Hepatocyte (in vitro differentiated cells): ENCODE data around the gene FMOD. TPM values are rescaled to one million over a fixed set of nuclear protein-coding genes. Genes with fewer than 3 reads are reported as not detected.
"Not testable (repeated sequence)": the region's sequence is repeated elsewhere in the genome, so short reads cannot be mapped to it uniquely, and the experiment has no call there.

ENCODE experiments used
- DNase-seq: peaks from one replicate; pipeline ENCODE4 v3.0.0-alpha.2; 2016; ENCODE audit warnings: low spot score
- H2AFZ ChIP-seq: fragments of 200-600 bp; sonication (generic); 2 replicates; pipeline ENCODE4 v1.6.0; 2016; ENCODE audit warnings: antibody characterized with exemption, mild to moderate bottlenecking
- H3K27ac ChIP-seq: fragments of 200-600 bp; sonication (generic); 2 replicates; pipeline ENCODE4 v1.5.1; 2016; ENCODE audit warnings: mild to moderate bottlenecking
- H3K27me3 ChIP-seq: fragments of 200-600 bp; sonication (generic); 2 replicates; pipeline ENCODE4 v1.6.1; 2016
- H3K36me3 ChIP-seq: fragments of 200-600 bp; sonication (generic); replicated peaks from 2 replicates; pipeline ENCODE4 v1.5.1; 2016; ENCODE audit warnings: low read depth; ENCODE audit not compliant: insufficient read depth
- H3K4me1 ChIP-seq: fragments of 200-600 bp; sonication (generic); 2 replicates; pipeline ENCODE4 v1.5.1; 2016; ENCODE audit warnings: mild to moderate bottlenecking, moderate library complexity; ENCODE audit not compliant: insufficient read depth
- H3K4me2 ChIP-seq: fragments of 200-600 bp; sonication (generic); 2 replicates; pipeline ENCODE4 v1.6.0; 2016
- H3K4me3 ChIP-seq: fragments of 200-600 bp; sonication (generic); 2 replicates; pipeline ENCODE4 v1.5.1; 2016; ENCODE audit warnings: mild to moderate bottlenecking
- H3K79me2 ChIP-seq: fragments of 200-600 bp; sonication (generic); 2 replicates; pipeline ENCODE4 v1.6.0; 2017; ENCODE audit warnings: mild to moderate bottlenecking
- H3K9me2 ChIP-seq: fragments of 200-600 bp; sonication (generic); replicated peaks from 2 replicates; pipeline ENCODE4 v1.6.0; 2017; ENCODE audit warnings: mild to moderate bottlenecking; ENCODE audit not compliant: insufficient read depth
- H3K9me3 ChIP-seq: fragments of 200-600 bp; sonication (generic); 2 replicates; pipeline ENCODE4 v1.5.1; 2016; ENCODE audit warnings: low read depth, mild to moderate bottlenecking
- H4K20me1 ChIP-seq: fragments of 200-600 bp; sonication (generic); 2 replicates; pipeline ENCODE4 v1.6.0; 2016; ENCODE audit warnings: mild to moderate bottlenecking; ENCODE audit not compliant: insufficient read depth, poor library complexity, severe bottlenecking
- CTCF ChIP-seq: fragments of 200-600 bp; sonication (generic); IDR thresholded peaks from 2 replicates; pipeline ENCODE4 v1.5.1; 2016; ENCODE audit warnings: antibody characterized with exemption, mild to moderate bottlenecking; ENCODE audit not compliant: poor library complexity
- EZH2 ChIP-seq: fragments of 200-600 bp; sonication (generic); IDR thresholded peaks from 2 replicates; pipeline ENCODE4 v1.6.1; 2016; ENCODE audit warnings: antibody characterized with exemption, mild to moderate bottlenecking, borderline replicate concordance
- EZH2phosphoT487 ChIP-seq: fragments of 200-600 bp; sonication (generic); IDR thresholded peaks from one replicate; pipeline ENCODE4 v1.6.1; 2018; ENCODE audit warnings: antibody characterized with exemption, mild to moderate bottlenecking, low read depth, moderate library complexity; ENCODE audit not compliant: unreplicated experiment, severe bottlenecking
- WGBS: methylation state at CpG from one replicate; pipeline ENCODE4 v1.1.6; 2016; ENCODE audit warnings: low lambda C conversion rate; ENCODE audit errors: missing lambda C conversion rate; 5-methylcytosine and 5-hydroxymethylcytosine counted together
- polyA plus RNA-seq: library from polyadenylated mRNA; unstranded; fragments of >200 nt; fragmentation: Nextera tagmentation; extraction: Ambion mirVana; gene quantifications from 2 replicates; pipeline ENCODE4 v1.2.1, GENCODE V29; 2016
- total RNA-seq: library from RNA; depleted of rRNA; stranded (reverse); fragments of >200 nt; gene quantifications from 2 replicates; pipeline ENCODE4 v1.2.3, GENCODE V29; 2014

FMOD gene
- total and polyA plus RNA-seq, 2 experiments from 2014 or later: 118 to 161 TPM

GRCh38 chr1:203300441-203301330 lies 50.2 kb downstream of the FMOD start:
- DNase-seq: no peak
- H3K27ac ChIP-seq: no peak overlapping the region
- 75% methylated on average over 11 of the region's 11 CpGs for WGBS
- no peak overlapping the region for H3K4me2 ChIP-seq
- no peaks in the 10 kb centered on the region for H3K9me2 ChIP-seq
- H3K36me3 ChIP-seq: no peaks in the 10 kb centered on the region
- peaks cover 1% of the 10 kb centered on the region for H4K20me1 ChIP-seq
- H3K9me3 ChIP-seq: no peaks in the 10 kb centered on the region
- no peak overlapping the region for H2AFZ ChIP-seq
- TF ChIP-seq CTCF: no peak
- TF ChIP-seq EZH2: no peak
- no peak for TF ChIP-seq EZH2phosphoT487
- H3K4me3 ChIP-seq: no peak overlapping the region
- H3K4me1 ChIP-seq: peaks cover 7% of the 10 kb centered on the region
- peaks cover 3% of the 10 kb centered on the region for H3K79me2 ChIP-seq
- H3K27me3 ChIP-seq: no peaks in the 10 kb centered on the region

GRCh38 chr1:203299719-203300429 lies 51.0 kb downstream of the FMOD start:
- H4K20me1 ChIP-seq, H3K27ac ChIP-seq, H3K36me3 ChIP-seq, H3K9me2 ChIP-seq, H3K4me1 ChIP-seq, H3K9me3 ChIP-seq, H3K4me3 ChIP-seq, DNase-seq, H3K79me2 ChIP-seq, H2AFZ ChIP-seq, H3K27me3 ChIP-seq, H3K4me2 ChIP-seq: not testable (repeated sequence)
- WGBS: 84% methylated on average over 8 of the region's 8 CpGs

GRCh38 chr1:203299169-203299568 lies 51.8 kb downstream of the FMOD start:
- no peak overlapping the region for H3K4me2 ChIP-seq
- DNase-seq: no peak
- H3K27me3 ChIP-seq: no peaks in the 10 kb centered on the region
- no peaks in the 10 kb centered on the region for H3K4me1 ChIP-seq
- no peaks in the 10 kb centered on the region for H3K9me2 ChIP-seq
- no peak for TF ChIP-seq CTCF
- no peak for TF ChIP-seq EZH2
- TF ChIP-seq EZH2phosphoT487: no peak
- H3K4me3 ChIP-seq: no peak overlapping the region
- no peak overlapping the region for H2AFZ ChIP-seq
- 87% methylated on average over 4 of the region's 4 CpGs for WGBS
- no peaks in the 10 kb centered on the region for H3K9me3 ChIP-seq
- no peaks in the 10 kb centered on the region for H3K79me2 ChIP-seq
- H3K27ac ChIP-seq: no peak overlapping the region
- H3K36me3 ChIP-seq: no peaks in the 10 kb centered on the region
- H4K20me1 ChIP-seq: no peaks in the 10 kb centered on the region

- Histone ChIP-seq H3K9me2 (no peaks in the 10 kb centered on the region), H3K4me1 (peaks cover 8% of the 10 kb centered on the region), H3K4me2 (no peak overlapping the region), H3K27ac (no peak overlapping the region), H4K20me1 (no peaks in the 10 kb centered on the region), H3K36me3 (no peaks in the 10 kb centered on the region), H2AFZ (no peak overlapping the region), H3K27me3 (no peaks in the 10 kb centered on the region), H3K79me2 (no peaks in the 10 kb centered on the region), H3K4me3 (no peak overlapping the region), H3K9me3 (no peaks in the 10 kb centered on the region)
- WGBS: 88% methylated on average over 7 of the region's 7 CpGs
- DNase-seq: no peak
- TF ChIP-seq EZH2phosphoT487 (no peak), EZH2 (no peak), CTCF (no peak)
Measured at GRCh38 chr1:203296460-203297073, 54.4 kb downstream of the FMOD start.
